ENCODE measurements around the gene TMEM9.
A peak's percentile ranks its signal among the peaks of the same experiment; 100 is the strongest.
"Not testable (repeated sequence)": the region's sequence is repeated elsewhere in the genome, so short reads cannot be mapped to it uniquely, and the experiment has no call there.

The TMEM9 gene

DNA sequence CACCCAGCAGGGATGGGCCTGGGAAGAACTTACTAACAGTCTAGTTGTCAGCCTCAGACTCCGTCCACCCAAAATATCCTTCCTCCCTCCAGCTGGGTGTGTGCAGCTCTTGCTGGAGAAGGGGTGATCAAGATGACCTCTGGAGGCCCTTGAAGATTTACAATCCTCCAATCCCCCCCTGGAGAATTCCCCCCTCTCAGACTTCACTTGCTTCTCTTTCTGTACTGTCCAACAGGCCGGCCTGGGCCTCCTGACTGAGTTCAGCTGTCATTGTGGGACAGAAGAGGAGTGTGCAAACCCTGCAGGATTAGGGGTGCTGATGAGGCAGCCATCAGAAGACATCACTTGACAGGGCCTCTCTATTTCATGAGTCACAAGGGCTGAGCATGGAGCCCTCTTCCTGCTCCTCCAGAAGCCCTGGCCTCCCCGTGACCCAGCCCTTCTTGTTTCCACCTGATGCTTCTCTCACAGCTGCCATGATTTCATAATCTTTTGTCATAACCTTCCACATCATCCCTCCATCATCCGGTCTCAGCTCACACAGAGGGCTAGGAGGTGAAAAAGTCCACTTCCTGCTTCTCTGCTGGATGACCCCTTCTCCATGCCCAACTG lies 18.8 kb upstream of the TMEM9 start:
- DNase-seq: no peak

DNA sequence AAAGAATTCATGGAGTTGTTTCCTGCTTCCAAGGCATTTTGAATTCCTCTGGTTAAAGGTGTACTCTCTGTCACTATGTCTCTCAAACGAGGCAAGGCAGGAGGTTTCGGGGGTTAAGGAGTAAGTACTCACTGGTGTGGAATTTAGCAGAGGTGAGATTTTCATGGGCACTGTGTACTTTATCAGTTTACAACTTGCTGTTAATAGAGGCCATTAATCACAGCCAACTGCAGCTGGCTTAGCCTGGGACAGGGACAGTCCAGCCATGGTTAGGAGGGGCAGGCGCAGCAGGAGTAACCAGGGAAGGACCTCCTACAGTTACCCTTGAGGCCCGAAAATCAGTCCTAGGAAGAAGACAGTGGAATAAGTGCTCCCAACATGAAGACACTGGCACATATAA lies 18.1 kb upstream of the TMEM9 start:
- no peak for DNase-seq

DNA sequence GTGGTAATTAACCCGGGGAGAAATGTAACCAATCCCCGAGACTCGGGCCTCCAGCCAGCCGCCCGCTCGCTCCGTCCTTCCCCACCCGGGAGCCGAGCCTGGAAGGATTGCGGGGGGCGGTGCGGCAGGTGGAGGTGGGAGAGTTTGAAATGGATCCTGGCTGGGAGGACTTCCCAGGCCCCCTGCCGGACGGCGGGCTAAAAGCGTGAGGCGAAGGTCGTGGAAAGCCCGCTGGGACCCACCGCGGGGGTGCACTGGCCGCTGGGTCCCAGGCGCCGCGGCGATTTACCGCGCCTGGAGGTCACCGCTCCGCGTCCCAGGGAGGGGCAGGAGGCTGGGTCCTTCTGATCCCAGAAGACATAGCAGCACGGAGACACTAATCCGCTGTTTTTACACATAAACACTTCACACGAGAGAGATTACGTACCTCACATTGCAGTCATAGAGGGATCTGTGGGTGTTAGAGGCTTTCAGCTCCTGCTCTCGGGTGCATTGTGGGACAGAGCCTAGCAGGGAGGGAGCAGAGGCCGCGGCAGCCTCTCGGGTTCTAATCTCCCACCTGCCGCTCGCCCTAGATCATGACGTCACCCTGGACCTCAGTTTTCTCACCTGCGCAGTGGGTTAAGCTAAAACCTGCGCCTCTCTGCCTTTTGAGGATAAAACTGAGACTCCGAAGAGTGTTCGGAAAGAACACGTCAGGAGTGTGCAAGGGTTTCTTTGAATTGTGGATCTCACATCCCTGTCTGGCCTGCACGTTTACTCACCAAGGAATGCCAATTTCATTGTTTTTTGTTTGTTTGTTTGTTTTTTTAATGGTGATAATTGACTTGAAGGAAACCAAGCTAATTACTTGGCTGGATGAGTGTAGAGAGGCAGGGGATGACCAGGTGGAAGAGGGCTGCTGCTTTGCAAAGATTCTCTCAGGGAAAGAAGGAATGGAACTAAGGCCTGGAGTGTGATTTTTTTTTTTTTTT lies 17.1 kb upstream of the TMEM9 start:
- peak; percentile 44 for DNase-seq

DNA sequence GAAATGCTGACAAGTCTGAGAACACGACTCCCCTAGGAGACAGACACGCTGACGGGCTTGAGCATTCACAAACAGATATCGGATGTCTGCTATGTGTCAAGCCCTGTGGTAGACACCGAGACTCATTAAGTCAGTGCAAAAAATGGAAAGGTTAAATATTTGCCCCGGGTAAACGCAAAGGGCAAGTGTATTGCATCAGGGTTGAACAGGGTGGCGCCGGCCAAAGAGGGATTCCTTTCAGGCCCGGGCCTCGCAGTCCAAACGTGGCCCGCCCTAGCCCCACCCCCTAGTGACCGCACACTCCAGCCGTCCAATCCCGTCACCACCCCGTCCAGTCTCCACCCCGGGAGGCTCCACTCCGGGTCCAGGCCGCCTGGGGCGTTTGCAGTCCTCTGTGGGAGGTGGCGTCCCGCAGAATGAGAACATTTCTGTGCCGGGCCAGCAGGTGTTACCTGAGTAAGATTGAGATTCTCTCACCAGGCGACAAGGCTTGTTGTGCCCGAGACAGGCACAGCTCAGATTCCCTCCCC lies 16.3 kb upstream of the TMEM9 start:
- DNase-seq: peak; percentile 86

DNA sequence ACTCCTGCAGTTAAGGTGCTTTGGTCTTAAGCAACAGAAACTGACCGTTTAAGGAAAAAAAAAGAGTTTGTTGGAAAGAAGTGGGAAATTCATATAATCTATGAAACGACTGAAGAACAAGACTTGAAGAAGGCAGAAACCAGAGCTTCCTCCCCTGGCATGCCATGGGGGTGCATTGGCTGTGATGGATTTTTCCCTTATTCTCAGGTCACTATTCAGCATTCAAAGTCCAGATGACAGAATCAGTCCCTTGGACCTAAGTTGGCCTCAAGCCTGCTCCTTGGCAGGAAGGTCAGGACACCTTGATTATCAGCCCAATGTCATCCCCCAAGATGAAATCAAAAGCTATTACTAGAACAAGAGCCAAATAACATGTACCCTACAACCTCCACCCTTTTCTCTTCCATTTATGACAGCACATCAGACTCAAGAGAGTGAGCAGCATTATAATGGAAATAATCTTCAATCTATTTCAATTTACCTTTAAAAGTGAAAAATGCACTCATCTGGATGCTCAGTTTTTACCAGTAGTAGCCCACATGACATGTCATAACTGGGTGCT lies 15.8 kb upstream of the TMEM9 start:
- DNase-seq: no peak

DNA sequence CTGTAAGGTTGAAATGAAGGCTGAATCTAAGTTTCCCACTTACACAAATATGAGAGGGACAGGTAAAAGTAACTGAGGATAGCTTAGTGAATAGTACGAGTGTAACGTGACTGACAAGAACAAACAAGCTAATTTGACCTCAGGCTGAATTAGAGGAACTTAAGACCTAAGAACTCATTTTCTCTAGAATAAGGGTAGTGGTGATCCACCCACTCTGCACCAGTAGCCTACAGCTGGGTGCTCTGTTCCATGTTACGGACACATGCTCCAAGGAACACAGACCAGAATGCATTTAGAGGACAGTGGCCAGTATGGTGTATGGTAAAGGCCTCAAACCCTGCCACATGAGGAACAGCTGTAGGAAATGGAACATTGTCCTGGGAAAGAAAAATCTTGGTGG lies 14.9 kb upstream of the TMEM9 start:
- no peak for DNase-seq

DNA sequence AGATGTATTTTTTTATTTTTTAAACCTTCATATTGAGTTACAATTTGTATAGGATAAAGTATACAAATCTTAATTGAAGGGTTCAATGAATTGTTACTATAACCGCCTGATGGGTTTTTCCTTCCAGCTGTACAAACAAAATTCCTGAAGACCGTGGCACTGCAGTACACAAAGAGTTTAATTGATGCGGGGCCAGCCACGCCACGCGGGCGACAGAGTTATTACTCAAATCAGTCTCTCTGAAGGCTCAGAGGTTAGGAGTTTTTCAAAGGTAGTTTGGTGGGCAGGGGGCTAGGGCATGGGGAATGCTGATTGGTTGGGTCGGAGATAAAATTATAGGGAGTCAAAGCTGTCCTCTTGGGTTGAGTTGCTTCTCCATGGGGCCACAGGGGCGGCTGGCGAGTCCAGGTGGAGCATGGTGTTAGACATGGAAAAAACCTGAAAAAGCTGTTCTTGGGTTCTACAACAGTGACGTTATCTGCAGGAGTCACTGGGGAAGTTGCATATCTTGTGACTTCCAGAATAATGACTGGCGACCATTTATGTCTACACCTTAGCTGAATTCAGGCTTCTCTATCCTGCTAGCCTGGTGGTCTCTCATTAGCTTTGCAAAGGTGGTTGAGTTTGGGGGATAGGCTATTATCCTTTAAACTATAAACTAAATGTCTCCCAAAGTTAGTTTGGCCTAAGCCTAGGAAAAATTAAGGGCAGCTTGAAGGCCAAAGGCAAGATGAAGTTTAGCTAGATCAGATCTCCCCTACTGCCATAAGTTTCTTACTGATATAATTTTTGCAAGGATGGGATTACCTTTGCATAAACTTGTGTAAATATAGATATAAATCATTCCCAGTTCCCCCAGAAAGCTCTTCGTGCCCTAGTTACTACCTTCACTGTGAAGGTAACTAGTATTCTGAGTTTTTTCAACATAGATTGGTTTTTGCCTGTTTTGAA lies 13.0 kb upstream of the TMEM9 start:
- DNase-seq: no peak

DNA sequence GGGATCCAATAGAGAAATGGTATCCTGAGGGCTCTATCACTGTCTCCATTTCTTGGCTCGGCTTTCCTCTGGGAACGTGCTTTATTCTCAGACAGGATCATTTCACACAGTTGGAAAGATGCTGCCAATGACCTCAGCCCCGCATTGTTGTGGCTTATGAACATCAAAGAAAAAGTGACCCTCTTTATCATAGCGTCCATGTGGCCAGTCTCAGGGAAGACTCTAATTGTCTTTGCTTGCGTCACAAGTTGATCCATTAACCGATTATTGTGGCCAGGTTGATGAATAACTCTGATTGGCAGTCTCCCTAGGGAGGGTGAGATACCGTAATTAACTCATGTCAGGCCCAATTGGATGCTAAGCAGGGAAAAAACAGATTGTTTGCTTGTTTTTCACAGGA lies 10.4 kb upstream of the TMEM9 start:
- DNase-seq: no peak

DNA sequence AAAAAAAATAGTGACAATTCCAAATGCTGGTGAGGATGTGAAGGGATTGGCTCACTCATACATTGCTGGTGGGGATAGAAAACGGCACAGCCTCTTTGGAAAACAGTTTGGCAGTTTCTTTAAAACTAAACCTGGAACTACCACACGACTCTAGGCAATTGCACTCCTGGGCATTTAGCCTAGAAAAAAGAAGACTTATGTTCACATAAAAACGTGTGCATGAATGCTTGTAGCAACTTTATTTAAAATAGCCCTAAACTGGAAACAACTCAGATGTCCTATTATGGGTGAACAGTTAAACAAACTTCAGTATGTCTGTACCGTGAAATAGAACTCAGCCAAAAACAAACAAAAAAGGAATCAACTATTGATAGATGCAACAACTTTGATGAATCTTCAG lies 9.4 kb upstream of the TMEM9 start:
- DNase-seq: no peak

DNA sequence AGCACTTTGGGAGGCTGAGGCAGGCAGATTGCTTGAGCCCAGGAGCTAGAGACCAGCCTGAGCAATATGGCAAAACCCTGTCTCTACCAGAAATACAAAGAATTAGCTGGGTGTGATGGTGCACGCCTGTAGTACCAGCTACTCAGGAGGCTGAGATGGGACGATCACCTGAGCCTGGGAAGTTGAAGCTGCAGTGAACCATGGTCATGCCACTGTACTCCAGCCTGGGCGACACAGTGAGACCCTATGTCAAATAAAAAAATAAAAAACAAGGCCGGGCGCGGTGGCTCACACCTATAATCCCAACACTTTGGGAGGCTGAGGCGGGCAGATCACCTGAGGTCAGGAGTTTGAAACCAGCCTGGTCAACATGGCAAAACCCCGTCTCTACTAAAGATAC lies 8.8 kb upstream of the TMEM9 start:
- not testable (repeated sequence) for DNase-seq

DNA sequence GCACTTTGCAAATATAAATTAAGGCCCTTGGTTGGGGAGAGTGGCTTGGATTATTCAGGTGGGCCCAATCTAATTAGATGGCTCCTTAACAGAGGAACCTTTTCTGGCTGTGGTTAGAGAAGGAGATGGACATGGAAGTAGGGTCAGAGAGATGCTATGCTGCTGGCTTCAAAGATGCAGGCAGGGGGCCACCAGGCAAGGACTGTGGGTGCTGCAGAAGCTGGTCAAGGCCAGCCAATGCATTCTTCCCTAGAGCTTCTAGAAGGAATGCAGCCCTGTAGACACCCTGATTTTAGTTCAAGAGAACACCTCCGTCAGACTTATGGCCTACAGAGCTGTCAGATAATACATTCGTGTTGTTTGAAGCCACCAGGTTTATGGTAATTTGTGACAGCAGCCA lies 3.7 kb upstream of the TMEM9 start:
- DNase-seq: no peak

DNA sequence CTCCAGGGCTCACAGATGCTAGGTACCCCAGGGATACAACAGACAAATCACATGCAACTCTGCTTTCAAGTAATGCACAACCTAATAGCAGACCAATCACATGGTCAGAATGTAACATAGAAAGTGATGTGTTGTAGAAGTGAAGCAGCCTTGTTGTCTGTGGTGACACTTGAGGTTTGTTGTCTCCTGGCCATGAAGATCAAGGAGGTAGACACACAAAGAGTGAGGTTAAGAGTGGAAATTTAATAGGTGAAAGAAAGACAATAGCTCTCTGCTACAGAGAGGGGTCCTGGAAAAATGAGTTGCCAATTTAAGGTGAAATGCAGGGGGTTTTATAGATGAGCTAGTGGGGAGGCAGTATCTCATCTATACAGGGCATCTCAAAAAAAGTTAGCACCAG lies 2.5 kb upstream of the TMEM9 start:
- DNase-seq: no peak

DNA sequence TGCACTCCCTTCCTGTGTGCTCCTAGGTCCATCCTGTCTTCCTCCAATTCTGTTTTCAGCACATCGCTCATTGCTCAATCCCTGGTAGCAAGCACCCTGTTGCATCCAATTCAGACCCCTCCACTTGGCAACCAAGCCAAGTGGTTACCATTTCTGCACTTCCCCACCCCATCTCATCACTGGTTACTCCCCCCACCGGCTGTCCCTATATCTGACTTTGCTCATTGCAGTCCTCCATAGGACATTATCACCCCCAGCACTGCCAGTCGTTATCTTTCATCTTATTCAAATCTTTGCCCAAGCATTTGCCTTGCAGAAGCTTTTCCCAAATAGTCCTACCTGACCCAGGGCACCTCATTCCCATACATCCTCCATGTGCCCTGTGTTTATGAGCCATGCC lies 2.1 kb upstream of the TMEM9 start:
- DNase-seq: no peak

DNA sequence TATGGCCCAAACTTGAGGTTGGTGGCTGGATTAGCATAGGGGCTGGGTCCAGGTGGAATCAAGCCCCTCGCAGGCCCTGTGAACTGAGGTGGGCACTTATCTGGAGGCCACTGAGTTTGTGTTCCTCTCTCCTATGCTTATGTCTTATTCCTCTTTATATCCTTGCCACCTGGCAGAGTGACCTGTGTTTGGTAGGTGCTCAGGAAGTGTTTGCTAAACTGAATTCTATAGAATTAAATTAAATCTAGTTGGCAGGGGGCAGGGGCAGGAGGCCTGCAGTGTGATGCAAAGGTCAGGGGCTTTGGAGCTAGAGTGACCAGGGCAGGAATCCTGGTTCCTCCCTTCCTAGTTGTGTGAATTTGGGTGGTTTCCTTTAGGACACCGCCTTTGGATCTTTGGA lies 1.1 kb upstream of the TMEM9 start:
- no peak for DNase-seq

DNA sequence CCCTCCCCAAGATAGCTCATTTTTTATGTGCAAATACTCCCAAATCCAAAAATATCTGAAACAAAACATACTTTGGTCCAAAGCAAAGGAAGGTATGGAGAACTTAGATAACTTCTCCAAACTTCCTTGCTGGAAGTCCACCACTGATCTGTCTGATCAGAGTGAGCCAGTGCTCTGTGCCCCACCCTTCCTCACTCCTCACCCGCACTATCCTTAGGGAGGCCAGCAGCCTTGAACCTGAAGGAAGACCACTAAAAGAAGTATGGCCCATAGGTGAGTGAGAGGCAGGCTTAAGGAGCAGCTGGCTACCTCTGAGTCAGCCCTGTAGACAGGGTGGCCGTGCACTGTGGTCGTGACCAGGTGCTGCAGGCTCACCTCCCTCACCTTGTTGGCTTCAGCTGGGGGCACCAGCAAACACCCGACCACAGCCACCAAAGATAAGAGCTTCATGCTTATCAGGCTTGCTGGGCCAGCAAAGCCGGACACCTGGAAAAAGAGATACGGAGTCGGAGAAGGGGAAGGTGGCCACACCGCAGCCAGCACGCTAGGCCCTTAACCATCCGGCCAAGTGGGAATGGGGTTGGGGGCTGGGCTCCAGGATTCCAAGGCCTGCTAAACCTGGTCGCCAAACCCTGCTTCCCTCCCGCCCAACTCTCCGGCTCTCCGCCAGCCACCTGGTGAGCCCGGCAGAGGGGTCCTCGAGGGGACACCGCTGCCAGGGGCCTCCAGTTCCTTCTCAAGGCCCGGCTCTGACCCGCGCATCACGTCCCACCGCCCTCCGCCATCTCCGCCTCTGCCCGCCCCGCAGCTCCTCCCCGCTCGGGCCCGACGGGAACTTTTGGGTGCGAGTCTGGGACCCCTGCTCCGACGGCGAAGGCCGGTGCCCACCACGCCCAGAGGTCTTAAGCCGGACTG lies 543 bp downstream of the TMEM9 start:
- DNase-seq: peak; percentile 80

DNA sequence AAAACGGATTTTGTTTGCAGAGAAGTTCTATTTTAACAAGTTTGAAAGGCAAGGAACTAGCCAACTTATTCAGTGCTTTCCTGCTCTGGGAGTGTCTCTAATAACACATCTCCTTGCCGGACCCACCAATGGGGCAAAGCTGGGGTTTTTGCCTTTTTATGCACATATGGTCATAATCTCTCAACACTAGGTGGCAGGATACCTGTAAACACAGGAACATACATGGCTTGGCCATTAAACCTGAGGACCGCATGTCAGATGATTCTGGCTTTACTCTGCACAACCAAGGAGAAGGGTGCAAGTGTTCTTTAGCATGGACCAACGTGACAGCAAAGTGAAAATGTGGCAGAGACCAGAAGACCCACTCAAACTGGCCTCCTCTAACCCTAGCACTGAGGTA lies 4.9 kb downstream of the TMEM9 start:
- DNase-seq: peak; percentile 61

DNA sequence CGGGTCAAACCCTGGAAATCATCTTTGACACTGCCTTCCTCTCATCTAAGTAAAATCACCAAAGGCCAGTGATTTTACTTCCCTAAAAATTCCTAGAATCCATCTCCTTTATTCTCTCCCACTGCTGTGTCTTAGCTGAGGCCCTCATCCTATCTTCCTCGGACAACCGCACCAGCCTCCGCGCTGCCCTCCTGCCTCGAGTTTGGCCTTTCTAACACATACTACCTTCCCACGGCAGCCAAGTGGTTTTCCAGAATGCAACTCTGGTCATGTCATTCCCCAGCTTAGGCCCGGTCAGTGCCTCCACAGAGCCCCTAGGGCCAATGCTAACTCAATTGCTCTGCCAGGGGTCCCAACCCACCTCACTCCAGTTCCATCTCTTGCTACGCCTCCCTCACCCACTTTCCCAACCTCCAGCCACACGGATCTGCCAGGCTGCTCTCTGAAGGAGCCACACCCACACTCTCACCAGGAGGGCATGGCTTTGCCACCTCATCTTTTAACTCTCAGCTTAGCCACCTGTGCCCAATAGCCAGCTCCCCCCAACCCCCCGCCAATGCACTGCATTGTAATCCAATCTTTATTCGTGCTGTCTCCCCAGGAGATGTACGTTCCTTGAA lies 6.8 kb downstream of the TMEM9 start:
- no peak for DNase-seq

DNA sequence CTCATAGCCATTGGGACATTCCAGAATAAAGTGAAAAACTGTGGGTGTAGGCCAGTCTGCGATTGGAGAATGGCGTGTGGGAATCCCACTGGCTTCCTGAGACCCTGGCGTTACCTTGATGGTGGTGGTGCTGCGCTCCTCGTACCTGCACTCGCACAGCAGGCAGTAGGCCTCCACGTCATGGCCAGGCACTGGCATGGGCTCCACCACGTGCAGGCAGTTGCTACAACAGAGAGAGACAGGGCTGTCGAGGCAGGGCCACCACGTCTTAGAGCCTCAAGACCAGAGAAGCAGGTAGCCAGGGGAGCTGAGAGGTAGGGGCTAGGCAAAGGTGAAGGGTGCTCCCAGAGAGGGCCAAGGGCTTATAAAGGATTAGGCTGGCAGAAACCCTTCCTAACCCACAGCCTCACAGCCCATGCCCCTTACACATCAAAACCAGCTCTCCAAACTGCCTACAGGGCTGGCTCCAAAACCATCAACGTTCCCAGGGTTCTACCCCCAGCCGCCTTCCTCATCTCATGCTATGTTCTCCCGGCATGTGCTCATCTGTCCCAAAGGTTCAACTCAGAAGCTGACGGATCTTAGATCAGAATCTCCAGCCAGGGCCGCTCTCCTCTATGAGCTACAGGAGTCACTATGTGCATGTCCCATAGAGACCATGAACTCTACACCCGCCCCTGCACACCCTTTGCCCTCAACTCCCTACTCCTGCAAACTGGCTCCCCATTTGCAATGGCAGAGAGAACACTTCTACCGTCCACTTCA lies 7.5 kb downstream of the TMEM9 start:
- no peak for DNase-seq

DNA sequence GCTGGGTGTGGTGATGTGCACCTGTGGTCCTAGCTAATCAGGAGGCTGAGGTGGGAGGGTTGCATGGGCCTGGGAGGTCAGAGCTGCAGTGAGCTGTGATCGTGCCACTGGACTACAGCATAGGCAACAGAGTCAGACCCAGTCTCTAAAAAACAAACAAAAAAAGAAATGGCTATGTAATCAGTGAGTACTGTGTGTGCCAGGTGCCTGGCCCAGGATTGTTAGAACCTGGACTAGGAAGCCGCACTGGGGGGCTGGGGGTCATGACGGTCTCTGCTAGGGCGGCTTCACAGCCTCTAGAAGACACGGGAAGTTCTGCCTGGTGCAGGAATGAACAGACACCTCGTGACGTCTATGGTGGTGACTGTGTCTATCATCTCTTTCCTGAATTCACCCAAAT lies 8.5 kb downstream of the TMEM9 start:
- no peak for DNase-seq

DNA sequence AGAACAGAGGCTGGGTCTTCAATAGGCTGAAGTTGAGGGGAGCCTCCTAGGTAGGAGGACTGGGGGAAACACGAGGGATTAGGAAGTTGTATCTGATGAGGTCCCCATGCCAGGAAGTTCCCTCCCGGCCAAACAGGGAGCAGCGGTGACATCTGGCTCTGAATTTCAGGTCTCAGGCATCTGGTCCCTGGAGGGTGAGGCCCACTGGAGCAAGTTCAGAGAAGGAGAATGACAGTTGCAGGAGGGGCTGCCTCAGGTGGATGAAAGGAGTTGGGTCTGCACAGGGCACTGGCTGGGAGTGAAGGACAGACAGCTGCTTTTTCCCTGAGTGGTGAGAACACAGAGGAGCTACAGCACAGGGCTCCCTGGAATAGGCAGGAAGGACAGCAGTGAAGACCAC lies 9.1 kb downstream of the TMEM9 start:
- no peak for DNase-seq

Measured in hematopoietic multipotent progenitor cell treated with erythropoietin and hydrocortisone succinate and interleukin-3 and kit ligand, for 8 days (in vitro differentiated cells).